Caco-2 (cell line): ENCODE measurements around the gene ANO10. TPM values are rescaled to one million over a fixed set of nuclear protein-coding genes. Genes with fewer than 3 reads are reported as not detected.
"Not testable (repeated sequence)": the region's sequence is repeated elsewhere in the genome, so short reads cannot be mapped to it uniquely, and the experiment has no call there.

ENCODE experiments used
- BruUV-seq: library from RNA; stranded (reverse); fragments of 400-500 nt; replicated peaks from 2 replicates; lab custom pipeline; 2021; lab: Mats Ljungman, UMichigan
- CTCF ChIA-PET: fragments of 300-600 bp; sonication (Branson Sonifier 250); formaldehyde crosslinking; loops from one replicate; lab custom pipeline; 2022; ENCODE audit warnings: antibody characterized with exemption; lab: Charles Lee
- POLR2A ChIA-PET: fragments of 300-600 bp; sonication (Branson Sonifier 250); formaldehyde crosslinking; loops from one replicate; lab custom pipeline; 2022; ENCODE audit warnings: antibody characterized with exemption; lab: Charles Lee
- DNase-seq, 2 experiments: peaks; one replicate each; pipeline versions ENCODE4 v3.0.0 to v3.0.0-alpha.2; 2020 to 2022
- H3K27me3 ChIP-seq: replicated peaks from 2 replicates; pipeline ENCODE4 v1.6.0; 2011; ENCODE audit warnings: low read length; ENCODE audit not compliant: control insufficient read depth, insufficient read depth
- H3K36me3 ChIP-seq: 2 replicates; pipeline ENCODE4 v1.5.1; 2011; ENCODE audit warnings: low read length; ENCODE audit not compliant: control insufficient read depth, insufficient read depth
- H3K4me1 ChIP-seq: fragments of 250-450 bp; sonication (Bioruptor Pico); 2 replicates; pipeline ENCODE4 v1.5.1; 2020; ENCODE audit warnings: mild to moderate bottlenecking
- H3K4me3 ChIP-seq: 2 replicates; pipeline ENCODE4 v1.5.1; 2011; ENCODE audit warnings: low read depth, mild to moderate bottlenecking, control low read depth, low read length
- H3K9me3 ChIP-seq: fragments of 250-450 bp; sonication (Bioruptor Pico); 2 replicates; pipeline ENCODE4 v1.5.1; 2020; ENCODE audit warnings: mild to moderate bottlenecking, moderate library complexity
- H3K27ac Mint-ChIP-seq: one replicate; pipeline ENCODE4 v1.8.0; 2022; ENCODE audit warnings: mixed read lengths; ENCODE audit not compliant: unreplicated experiment
- H3K27me3 Mint-ChIP-seq: one replicate; pipeline ENCODE4 v1.8.0; 2022; ENCODE audit warnings: mixed read lengths; ENCODE audit not compliant: insufficient read depth, unreplicated experiment
- H3K36me3 Mint-ChIP-seq: one replicate; pipeline ENCODE4 v1.8.0; 2022; ENCODE audit warnings: mild to moderate bottlenecking, mixed read lengths; ENCODE audit not compliant: insufficient read depth, unreplicated experiment
- H3K4me1 Mint-ChIP-seq: one replicate; pipeline ENCODE4 v1.8.0; 2022; ENCODE audit warnings: low read depth, mixed read lengths; ENCODE audit not compliant: unreplicated experiment
- H3K4me3 Mint-ChIP-seq: one replicate; pipeline ENCODE4 v1.8.0; 2022; ENCODE audit warnings: mild to moderate bottlenecking, moderate library complexity, mixed read lengths; ENCODE audit not compliant: unreplicated experiment
- H3K9me3 Mint-ChIP-seq: one replicate; pipeline ENCODE4 v1.8.0; 2022; ENCODE audit warnings: mixed read lengths; ENCODE audit not compliant: unreplicated experiment
- intact Hi-C: fragments of 100-400 bp; cut with micrococcal nuclease; formaldehyde crosslinking; loops from one replicate; pipeline ENCODE4 v1.10.0; 2022; ENCODE audit not compliant: unreplicated experiment
- total RNA-seq: library from RNA; stranded (reverse); gene quantifications from 2 replicates; pipeline ENCODE4 v1.2.3, GENCODE V29; 2022
- TF ChIP-seq, protein P1 (sequence below), 2 experiments: fragments of 200-600 bp in 1 of 2; IDR thresholded peaks; 1 replicate in 1 of 2; 2 replicates in 1 of 2; pipeline versions ENCODE4 v1.5.1 to v1.8.0; 2011 to 2022; ENCODE audit warnings: antibody characterized with exemption in 1 of 2, control low read depth in 1 of 2, inconsistent platforms in 1 of 2, low read depth in 1 of 2, low read length in 1 of 2, mild to moderate bottlenecking in 1 of 2, moderate library complexity in 1 of 2; ENCODE audit not compliant: insufficient read depth in 1 of 2, severe bottlenecking in 1 of 2, unreplicated experiment in 1 of 2

Gene ANO10
- total RNA-seq, 1 experiment from 2014 or later, result 24.1 TPM

DNA sequence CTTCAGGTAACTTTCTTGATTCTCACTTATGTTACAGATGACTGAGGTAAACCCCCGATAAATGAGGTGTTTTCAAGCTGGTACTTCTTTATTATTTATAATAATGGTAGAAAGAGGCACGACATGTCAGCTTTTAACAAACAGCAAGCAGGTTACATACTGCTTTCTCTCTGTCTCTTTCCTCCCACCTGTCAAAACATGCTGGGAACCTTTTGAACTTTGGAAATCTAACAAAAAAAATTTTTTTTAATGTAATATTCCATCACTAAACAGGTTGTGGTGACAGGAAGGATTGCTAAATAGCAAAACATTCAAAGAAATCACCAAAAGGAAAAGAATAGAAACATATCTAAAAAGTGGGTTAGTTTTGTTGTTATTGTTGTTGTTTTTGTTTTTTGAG, 48.2 kb downstream of the ANO10 start:
- no TSS peak for BruUV-seq
- H3K4me1 ChIP-seq, result no peaks in the 10 kb centered on the region
- no peaks in the 10 kb centered on the region for H3K9me3 Mint-ChIP-seq
- no peak overlapping the region for H3K4me3 Mint-ChIP-seq
- no peaks in the 10 kb centered on the region for H3K9me3 ChIP-seq
- DNase-seq, result no peak
- H3K4me1 Mint-ChIP-seq, result no peaks in the 10 kb centered on the region
- H3K36me3 ChIP-seq, result no peaks in the 10 kb centered on the region
- TF ChIP-seq, protein P1, sequence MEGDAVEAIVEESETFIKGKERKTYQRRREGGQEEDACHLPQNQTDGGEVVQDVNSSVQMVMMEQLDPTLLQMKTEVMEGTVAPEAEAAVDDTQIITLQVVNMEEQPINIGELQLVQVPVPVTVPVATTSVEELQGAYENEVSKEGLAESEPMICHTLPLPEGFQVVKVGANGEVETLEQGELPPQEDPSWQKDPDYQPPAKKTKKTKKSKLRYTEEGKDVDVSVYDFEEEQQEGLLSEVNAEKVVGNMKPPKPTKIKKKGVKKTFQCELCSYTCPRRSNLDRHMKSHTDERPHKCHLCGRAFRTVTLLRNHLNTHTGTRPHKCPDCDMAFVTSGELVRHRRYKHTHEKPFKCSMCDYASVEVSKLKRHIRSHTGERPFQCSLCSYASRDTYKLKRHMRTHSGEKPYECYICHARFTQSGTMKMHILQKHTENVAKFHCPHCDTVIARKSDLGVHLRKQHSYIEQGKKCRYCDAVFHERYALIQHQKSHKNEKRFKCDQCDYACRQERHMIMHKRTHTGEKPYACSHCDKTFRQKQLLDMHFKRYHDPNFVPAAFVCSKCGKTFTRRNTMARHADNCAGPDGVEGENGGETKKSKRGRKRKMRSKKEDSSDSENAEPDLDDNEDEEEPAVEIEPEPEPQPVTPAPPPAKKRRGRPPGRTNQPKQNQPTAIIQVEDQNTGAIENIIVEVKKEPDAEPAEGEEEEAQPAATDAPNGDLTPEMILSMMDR (IDR thresholded peaks at IDR 0.05; ENCODE audit: insufficient read depth in 1 of 2, low read depth in 1 of 2, low read length in 1 of 2, severe bottlenecking in 1 of 2, unreplicated experiment in 1 of 2), result no peak
- no peaks in the 10 kb centered on the region for H3K27me3 ChIP-seq
- CTCF ChIA-PET, result interaction anchor here (0.5 kb wide), 1 partner anchor 117 kb away, joined by 4 read pairs; no protein-coding TSS in a partner anchor
- H3K27ac Mint-ChIP-seq, result no peak overlapping the region
- H3K36me3 Mint-ChIP-seq, result no peaks in the 10 kb centered on the region
- POLR2A ChIA-PET, result no interaction called here
- intact Hi-C loops, result no loop called here
- no peaks in the 10 kb centered on the region for H3K27me3 Mint-ChIP-seq
- H3K4me3 ChIP-seq, result no peak overlapping the region

DNA sequence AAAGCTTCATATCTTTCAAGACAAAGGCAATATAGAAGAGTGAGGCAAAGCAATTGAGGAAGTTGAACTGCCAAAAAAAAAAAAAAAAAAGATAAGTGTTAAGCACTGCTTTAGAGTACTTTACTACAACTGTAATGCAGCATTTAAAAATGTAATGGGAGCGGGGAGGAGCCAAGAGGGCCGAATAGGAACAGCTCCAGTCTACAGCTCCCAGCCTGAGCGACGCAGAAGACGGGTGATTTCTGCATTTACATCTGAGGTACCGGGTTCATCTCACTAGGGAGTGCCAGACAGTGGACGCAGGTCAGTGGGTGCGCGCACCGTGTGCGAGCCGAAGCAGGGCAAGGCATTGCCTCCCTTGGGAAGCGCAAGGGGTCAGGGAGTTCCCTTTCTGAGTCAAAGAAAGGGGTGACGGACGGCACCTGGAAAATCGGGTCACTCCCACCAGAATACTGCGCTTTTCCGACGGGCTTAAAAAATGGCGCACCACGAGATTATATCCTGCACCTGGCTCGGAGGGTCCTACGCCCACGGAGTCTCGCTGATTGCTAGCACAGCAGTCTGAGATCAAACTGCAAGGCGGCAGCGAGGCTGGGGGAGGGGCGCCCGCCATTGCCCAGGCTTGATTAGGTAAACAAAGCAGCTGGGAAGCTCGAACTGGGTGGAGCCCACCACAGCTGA, 56.0 kb downstream of the ANO10 start:
- H3K27me3 Mint-ChIP-seq, H3K27me3 ChIP-seq, H3K4me1 ChIP-seq, intact Hi-C loops, H3K4me1 Mint-ChIP-seq, POLR2A ChIA-PET, BruUV-seq, H3K36me3 Mint-ChIP-seq, H3K9me3 Mint-ChIP-seq, H3K9me3 ChIP-seq, H3K36me3 ChIP-seq: not testable (repeated sequence)
- Mint-ChIP-seq H3K4me3 (peak overlapping the region; percentile 83), H3K27ac (peak overlapping the region; percentile 83)
- H3K4me3 ChIP-seq, result peak overlapping the region; percentile 38
- CTCF ChIA-PET, result interaction anchor here (0.7 kb wide), 1 partner anchor 194 kb away, joined by 6 read pairs; no protein-coding TSS in a partner anchor
- peak; percentile 41 to 56 for DNase-seq

DNA sequence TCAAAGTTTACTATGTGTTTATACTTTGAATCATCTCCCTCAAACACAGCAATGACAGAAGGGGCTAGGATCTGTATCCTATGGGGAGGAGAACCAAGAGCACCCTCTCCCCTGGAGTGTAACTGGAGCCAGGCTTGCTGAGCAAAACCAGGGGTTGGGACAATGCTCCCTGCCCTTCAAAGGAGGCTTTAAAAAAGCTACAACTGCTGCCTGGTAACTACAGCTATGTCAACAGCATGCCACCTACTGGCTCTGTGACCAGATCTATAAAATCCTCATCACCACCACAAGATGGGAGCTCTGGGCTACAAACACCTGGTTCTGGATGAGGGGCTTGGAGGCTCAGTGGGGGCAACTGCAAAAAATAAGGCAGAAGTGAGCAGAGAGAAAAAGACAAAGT, 61.9 kb downstream of the ANO10 start:
- POLR2A ChIA-PET, result interaction anchor here (1.0 kb wide), 1 partner anchor 130 kb away, joined by 3 read pairs; the partner anchor contains the start of gene ABHD5

More for the DNA sequence above, 61.9 kb downstream of the ANO10 start:
- H3K27me3 ChIP-seq, result no peaks in the 10 kb centered on the region
- H3K4me3 ChIP-seq, result no peak overlapping the region
- H3K4me1 ChIP-seq, result no peaks in the 10 kb centered on the region
- Mint-ChIP-seq H3K36me3 (no peaks in the 10 kb centered on the region), H3K4me3 (no peak overlapping the region), H3K9me3 (no peaks in the 10 kb centered on the region), H3K27ac (no peak overlapping the region), H3K4me1 (no peaks in the 10 kb centered on the region), H3K27me3 (no peaks in the 10 kb centered on the region)
- intact Hi-C loops, result no loop called here
- H3K9me3 ChIP-seq, result no peaks in the 10 kb centered on the region
- no peaks in the 10 kb centered on the region for H3K36me3 ChIP-seq
- BruUV-seq, result no TSS peak
- DNase-seq, result no peak
- TF ChIP-seq, protein P1 (IDR thresholded peaks at IDR 0.05; ENCODE audit: insufficient read depth in 1 of 2, low read depth in 1 of 2, low read length in 1 of 2, severe bottlenecking in 1 of 2, unreplicated experiment in 1 of 2), result no peak
- CTCF ChIA-PET, result no interaction called here
